Ectodermal cell (in vitro differentiated cells): ENCODE measurements around the gene SCN2A.

Experiments
- H3K27ac ChIP-seq: 2 replicates; pipeline ENCODE4 v1.7.0; 2013; ENCODE audit warnings: mild to moderate bottlenecking, low read depth, low read length; ENCODE audit not compliant: insufficient read depth, poor library complexity, severe bottlenecking
- H3K27me3 ChIP-seq: 2 replicates; pipeline ENCODE4 v1.7.0; 2013; ENCODE audit warnings: mild to moderate bottlenecking, low read length; ENCODE audit not compliant: insufficient read depth, control insufficient read depth, poor library complexity, severe bottlenecking
- H3K36me3 ChIP-seq: one replicate; pipeline ENCODE4 v1.7.0; 2013; ENCODE audit warnings: low read length; ENCODE audit not compliant: control insufficient read depth, insufficient read depth
- H3K4me1 ChIP-seq: one replicate; pipeline ENCODE4 v1.7.0; 2013; ENCODE audit warnings: low read length; ENCODE audit not compliant: control insufficient read depth, insufficient read depth
- H3K4me3 ChIP-seq: 2 replicates; pipeline ENCODE4 v1.7.0; 2013; ENCODE audit warnings: low read depth, low read length, control low read depth; ENCODE audit not compliant: insufficient read depth
- H3K9me3 ChIP-seq: 2 replicates; pipeline ENCODE4 v1.7.0; 2013; ENCODE audit warnings: mild to moderate bottlenecking, low read length, moderate library complexity; ENCODE audit not compliant: control insufficient read depth
- WGBS, 2 experiments: methylation state at CpG; one replicate each; pipeline ENCODE4 v1.1.7; 2013; ENCODE audit warnings: missing lambda C conversion rate in 2 of 2; 5-methylcytosine and 5-hydroxymethylcytosine counted together

Gene SCN2A

GRCh38 chr2:165402162-165402561 is 162.9 kb downstream of the SCN2A start:
- H3K27me3 ChIP-seq = no peaks in the 10 kb centered on the region
- H3K27ac ChIP-seq = no peak overlapping the region
- H3K9me3 ChIP-seq = no peaks in the 10 kb centered on the region
- peaks cover 9% of the 10 kb centered on the region for H3K4me1 ChIP-seq
- 95 to 99% methylated on average over 3 of the region's 3 CpGs for WGBS, 2 experiments
- H3K4me3 ChIP-seq = no peak overlapping the region
- no peaks in the 10 kb centered on the region for H3K36me3 ChIP-seq

DNA sequence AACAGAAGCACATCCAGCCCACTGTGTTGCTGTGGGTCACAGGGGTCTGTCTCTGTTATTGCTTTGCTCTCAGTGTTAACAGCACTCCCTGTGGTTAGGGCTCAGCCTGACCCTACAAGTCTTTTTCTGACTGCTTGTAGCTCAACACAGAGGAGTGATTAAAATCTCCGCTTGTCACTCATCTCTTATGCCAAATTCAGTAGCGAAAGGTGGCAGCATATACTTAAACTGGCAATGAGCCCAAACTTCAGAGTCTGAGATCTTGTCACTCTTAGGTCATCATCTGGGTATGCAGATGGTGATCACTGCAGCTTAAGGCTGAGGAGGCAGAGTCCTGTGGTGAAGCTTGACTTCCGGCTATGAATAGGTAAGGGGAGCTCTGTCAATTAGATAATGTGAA is 167.0 kb downstream of the SCN2A start:
- Histone ChIP-seq H3K27me3 (no peaks in the 10 kb centered on the region), H3K4me1 (peaks cover 9% of the 10 kb centered on the region), H3K4me3 (no peak overlapping the region), H3K36me3 (no peaks in the 10 kb centered on the region), H3K9me3 (no peaks in the 10 kb centered on the region), H3K27ac (no peak overlapping the region)
- WGBS, 2 experiments = 24 to 33% methylated on average over 3 of the region's 3 CpGs

DNA sequence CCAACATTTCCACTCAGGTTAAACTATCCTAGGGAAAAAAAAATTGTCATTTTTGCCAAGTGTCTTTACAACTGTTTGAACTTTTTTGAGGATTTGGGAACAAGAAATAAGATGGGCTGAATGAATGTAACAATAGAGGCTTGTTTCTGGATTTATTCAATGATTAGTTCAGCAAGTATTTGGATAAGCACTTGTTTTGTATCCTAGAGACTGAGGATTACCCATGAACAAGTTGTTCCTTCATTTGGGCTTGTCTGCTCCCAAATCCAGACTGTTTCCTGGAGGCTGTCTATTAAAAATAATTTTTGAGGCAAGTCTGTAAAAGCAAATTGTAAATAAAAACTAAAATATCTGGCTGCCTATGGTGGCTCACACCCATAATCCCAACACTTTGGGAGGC is 168.3 kb downstream of the SCN2A start:
- Histone ChIP-seq H3K27ac (no peak overlapping the region), H3K4me3 (no peak overlapping the region), H3K27me3 (no peaks in the 10 kb centered on the region), H3K9me3 (no peaks in the 10 kb centered on the region), H3K4me1 (peaks cover 9% of the 10 kb centered on the region), H3K36me3 (no peaks in the 10 kb centered on the region)

DNA sequence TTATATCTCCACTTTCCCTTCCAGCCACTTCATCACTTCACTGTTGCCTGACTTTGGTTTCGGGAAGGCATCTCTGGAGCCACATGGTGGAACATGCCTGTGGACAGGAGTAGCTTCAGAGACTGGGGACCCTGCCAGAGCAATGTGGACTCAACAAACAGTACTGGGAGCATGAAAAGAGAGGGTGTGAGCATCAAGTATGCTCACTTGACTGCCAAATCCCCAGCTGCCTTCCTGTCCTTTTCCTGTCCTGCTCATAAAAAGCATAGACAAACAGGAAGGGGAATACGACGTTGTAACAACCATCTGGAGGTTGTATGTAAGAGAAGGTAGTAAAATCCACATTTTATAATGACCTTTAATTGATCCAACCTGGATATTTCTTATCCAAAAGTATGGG is 169.0 kb downstream of the SCN2A start:
- Histone ChIP-seq H3K27me3 (no peaks in the 10 kb centered on the region), H3K4me1 (peaks cover 9% of the 10 kb centered on the region), H3K4me3 (no peak overlapping the region), H3K36me3 (no peaks in the 10 kb centered on the region), H3K9me3 (no peaks in the 10 kb centered on the region), H3K27ac (no peak overlapping the region)
- 95 to 100% methylated on average over 1 to 3 of the region's 3 CpGs for WGBS, 2 experiments

DNA sequence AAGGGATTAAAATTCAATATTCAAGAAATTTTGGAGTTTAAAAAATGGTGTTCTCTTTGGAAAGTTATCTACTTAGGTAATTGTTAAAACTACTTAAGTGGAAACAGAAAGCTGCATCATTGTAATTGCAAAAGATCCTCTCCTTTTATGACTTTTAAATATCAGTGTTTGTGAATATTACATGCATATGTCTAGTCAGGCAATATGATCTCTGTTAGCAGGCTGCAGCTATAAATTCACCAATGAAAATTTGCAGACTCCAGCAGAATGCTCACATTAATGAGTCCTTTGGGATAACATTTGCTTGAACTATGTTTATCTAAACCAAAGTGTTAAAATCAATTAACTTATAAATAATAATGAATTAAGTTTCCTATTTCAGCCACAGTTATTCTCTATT is 171.1 kb downstream of the SCN2A start:
- Histone ChIP-seq H3K36me3 (no peaks in the 10 kb centered on the region), H3K27ac (no peak overlapping the region), H3K9me3 (no peaks in the 10 kb centered on the region), H3K4me3 (no peak overlapping the region), H3K4me1 (peaks cover 9% of the 10 kb centered on the region), H3K27me3 (no peaks in the 10 kb centered on the region)

- Histone ChIP-seq H3K27ac (no peak overlapping the region), H3K9me3 (no peaks in the 10 kb centered on the region), H3K36me3 (no peaks in the 10 kb centered on the region), H3K27me3 (no peaks in the 10 kb centered on the region), H3K4me1 (no peaks in the 10 kb centered on the region), H3K4me3 (no peak overlapping the region)
These were observed 175.0 kb downstream of the SCN2A start for GRCh38 chr2:165414187-165414586.

- Histone ChIP-seq H3K4me3 (no peak overlapping the region), H3K36me3 (no peaks in the 10 kb centered on the region), H3K27ac (no peak overlapping the region), H3K9me3 (no peaks in the 10 kb centered on the region), H3K4me1 (no peaks in the 10 kb centered on the region), H3K27me3 (no peaks in the 10 kb centered on the region)
- WGBS, 2 experiments = 98 to 100% methylated on average over 1 of the region's 1 CpG
These were observed 177.8 kb downstream of the SCN2A start for GRCh38 chr2:165417009-165417408.

GRCh38 chr2:165420231-165420630 is 181.0 kb downstream of the SCN2A start:
- Histone ChIP-seq H3K27me3 (no peaks in the 10 kb centered on the region), H3K36me3 (no peaks in the 10 kb centered on the region), H3K27ac (no peak overlapping the region), H3K4me1 (no peaks in the 10 kb centered on the region), H3K4me3 (no peak overlapping the region), H3K9me3 (no peaks in the 10 kb centered on the region)

DNA sequence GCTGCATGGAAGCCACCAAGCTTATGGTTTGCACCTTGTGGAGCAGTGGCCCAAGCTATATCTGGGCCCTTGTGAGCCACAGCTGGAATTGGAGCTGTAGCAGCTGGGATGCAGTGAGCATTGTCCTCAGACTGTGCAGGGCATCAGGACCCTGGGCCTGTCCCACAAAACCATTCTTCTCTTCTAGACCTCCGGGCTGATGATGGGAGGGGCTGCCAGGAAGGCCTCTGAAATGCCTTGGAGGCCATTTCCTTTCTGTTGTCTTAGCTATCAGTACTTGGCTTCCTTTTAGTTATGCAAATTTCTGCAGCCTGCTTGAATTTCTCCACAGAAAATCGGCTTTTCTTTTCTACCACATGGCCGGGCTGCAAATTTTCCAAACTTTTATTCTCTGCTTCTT is 183.9 kb downstream of the SCN2A start:
- 83 to 90% methylated on average over 3 of the region's 3 CpGs for WGBS, 2 experiments
- H3K4me1 ChIP-seq = no peaks in the 10 kb centered on the region
- no peaks in the 10 kb centered on the region for H3K36me3 ChIP-seq
- no peaks in the 10 kb centered on the region for H3K27me3 ChIP-seq
- no peak overlapping the region for H3K27ac ChIP-seq
- no peaks in the 10 kb centered on the region for H3K9me3 ChIP-seq
- no peak overlapping the region for H3K4me3 ChIP-seq

DNA sequence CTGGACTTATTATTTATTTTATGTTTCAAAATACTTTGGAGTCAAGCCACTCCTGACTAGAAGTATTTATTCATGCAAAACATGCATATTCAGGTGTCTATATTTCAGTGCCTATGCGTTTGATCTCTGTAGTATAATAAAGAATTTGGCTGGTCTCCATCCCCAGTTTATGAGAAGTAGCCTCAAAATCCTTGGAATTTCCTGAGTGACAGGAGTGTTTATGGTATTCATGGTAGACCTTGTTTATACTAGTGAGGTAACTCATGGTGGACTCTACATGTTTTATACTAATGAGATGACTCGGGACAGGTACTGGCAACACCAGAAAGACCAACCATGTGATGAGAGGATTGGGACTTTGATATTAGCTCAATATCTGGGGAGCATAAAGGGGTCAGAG is 186.3 kb downstream of the SCN2A start:
- Histone ChIP-seq H3K9me3 (no peaks in the 10 kb centered on the region), H3K27ac (no peak overlapping the region), H3K36me3 (no peaks in the 10 kb centered on the region), H3K4me1 (no peaks in the 10 kb centered on the region), H3K27me3 (no peaks in the 10 kb centered on the region), H3K4me3 (no peak overlapping the region)
- 93 to 100% methylated on average over 2 of the region's 2 CpGs for WGBS, 2 experiments

DNA sequence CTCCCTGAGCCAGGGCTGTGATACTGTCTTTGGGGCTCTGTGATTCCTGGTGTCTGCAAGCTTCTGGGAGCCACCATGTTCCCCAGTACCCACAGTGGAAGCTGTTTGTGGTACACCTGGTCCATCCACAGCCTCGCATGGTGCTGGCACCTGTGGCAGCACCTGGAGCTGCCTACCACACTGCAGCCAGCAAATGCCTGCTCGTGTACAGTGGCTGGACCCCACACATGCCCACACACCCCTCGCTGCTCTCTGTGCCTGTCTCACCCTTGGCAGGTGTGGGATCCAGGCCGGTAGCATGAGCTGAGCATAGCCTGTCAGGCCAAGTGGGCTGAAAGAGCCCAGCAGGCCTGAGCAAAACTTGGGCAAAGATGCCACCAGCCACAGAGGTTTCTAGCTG is 188.5 kb downstream of the SCN2A start:
- H3K27ac ChIP-seq = no peak overlapping the region
- H3K4me3 ChIP-seq = no peak overlapping the region
- H3K4me1 ChIP-seq = no peaks in the 10 kb centered on the region
- H3K9me3 ChIP-seq = no peaks in the 10 kb centered on the region
- 94 to 95% methylated on average over 4 of the region's 4 CpGs for WGBS, 2 experiments
- H3K27me3 ChIP-seq = no peaks in the 10 kb centered on the region
- H3K36me3 ChIP-seq = no peaks in the 10 kb centered on the region
